GM23338 (cell line): ENCODE results near the gene CSNK1G1. TPM values are rescaled to one million over a fixed set of nuclear protein-coding genes. Genes with fewer than 3 reads are reported as not detected.

ENCODE experiments used
- ATAC-seq: fragments of 200-7000 bp; cut with Tn5 transposase; 3 replicates; pipeline ENCODE4 v1.9.1; 2020
- DNase-seq: peaks from one replicate; pipeline ENCODE4 v3.0.0-alpha.2; 2015; ENCODE audit warnings: low spot score
- H2AFZ ChIP-seq: fragments of 200-600 bp; sonication (generic); 2 replicates; pipeline ENCODE4 v1.8.0; 2016; ENCODE audit warnings: antibody characterized with exemption, mild to moderate bottlenecking, moderate library complexity
- H3F3A ChIP-seq: fragments of 200-600 bp; sonication (generic); replicated peaks from 2 replicates; pipeline ENCODE4 v1.8.0; 2017; ENCODE audit warnings: antibody characterized with exemption, mixed run types, low read depth
- H3K27ac ChIP-seq: fragments of 200-600 bp; sonication (generic); 2 replicates; pipeline ENCODE4 v1.6.1; 2016; ENCODE audit warnings: low read depth
- H3K27me3 ChIP-seq: fragments of 200-600 bp; sonication (generic); 2 replicates; pipeline ENCODE4 v1.8.0; 2016; ENCODE audit warnings: mild to moderate bottlenecking, mixed run types, moderate library complexity; ENCODE audit not compliant: insufficient read depth
- H3K36me3 ChIP-seq: fragments of 200-600 bp; sonication (generic); 2 replicates; pipeline ENCODE4 v1.8.0; 2016; ENCODE audit warnings: mild to moderate bottlenecking; ENCODE audit not compliant: insufficient read depth
- H3K4me1 ChIP-seq: fragments of 200-600 bp; sonication (generic); 2 replicates; pipeline ENCODE4 v1.8.0; 2016; ENCODE audit warnings: mild to moderate bottlenecking, moderate library complexity; ENCODE audit not compliant: insufficient read depth
- H3K4me2 ChIP-seq: fragments of 200-600 bp; sonication (generic); 2 replicates; pipeline ENCODE4 v1.7.1; 2017; ENCODE audit warnings: mixed run types
- H3K4me3 ChIP-seq: fragments of 200-600 bp; sonication (generic); 2 replicates; pipeline ENCODE4 v1.6.1; 2016; ENCODE audit warnings: mixed run types
- H3K79me2 ChIP-seq: fragments of 200-600 bp; sonication (generic); replicated peaks from 2 replicates; pipeline ENCODE4 v1.8.0; 2017; ENCODE audit warnings: mild to moderate bottlenecking; ENCODE audit not compliant: insufficient read depth
- H3K9me2 ChIP-seq: fragments of 200-600 bp; sonication (generic); 2 replicates; pipeline ENCODE4 v1.8.0; 2017; ENCODE audit not compliant: insufficient read depth
- H4K20me1 ChIP-seq: fragments of 200-600 bp; sonication (generic); replicated peaks from 2 replicates; pipeline ENCODE4 v1.8.0; 2017; ENCODE audit warnings: mild to moderate bottlenecking; ENCODE audit not compliant: insufficient read depth
- H3K27ac Mint-ChIP-seq: 2 replicates; pipeline ENCODE4 v1.8.0; 2020; ENCODE audit warnings: inconsistent platforms, mild to moderate bottlenecking, moderate library complexity, mixed read lengths
- H3K27me3 Mint-ChIP-seq: 3 replicates; pipeline ENCODE4 v1.8.0; 2022; ENCODE audit warnings: low read depth, mild to moderate bottlenecking, moderate library complexity, mixed read lengths, inconsistent platforms; ENCODE audit not compliant: insufficient read depth, poor library complexity
- H3K36me3 Mint-ChIP-seq: 3 replicates; pipeline ENCODE4 v1.8.0; 2021; ENCODE audit warnings: low read depth, mild to moderate bottlenecking, inconsistent platforms, moderate library complexity, mixed read lengths
- H3K4me1 Mint-ChIP-seq: 3 replicates; pipeline ENCODE4 v1.8.0; 2020; ENCODE audit warnings: mild to moderate bottlenecking, inconsistent platforms, mixed read lengths
- H3K4me3 Mint-ChIP-seq: 3 replicates; pipeline ENCODE4 v1.8.0; 2021; ENCODE audit warnings: moderate library complexity, mild to moderate bottlenecking, inconsistent platforms, mixed read lengths
- H3K9me3 Mint-ChIP-seq: 3 replicates; pipeline ENCODE4 v1.8.0; 2020; ENCODE audit warnings: moderate library complexity, mild to moderate bottlenecking, inconsistent platforms, mixed read lengths
- CREB1 ChIP-seq: fragments of 250-450 bp; sonication (Bioruptor Pico); IDR thresholded peaks from 2 replicates; pipeline ENCODE4 v1.5.0; 2020; ENCODE audit warnings: low read depth, mild to moderate bottlenecking, moderate library complexity
- EZH2 ChIP-seq: fragments of 200-600 bp; sonication (generic); IDR thresholded peaks from one replicate; pipeline ENCODE4 v1.8.0; 2017; ENCODE audit warnings: antibody characterized with exemption, mild to moderate bottlenecking, low read depth; ENCODE audit not compliant: unreplicated experiment
- EZH2phosphoT487 ChIP-seq: fragments of 200-600 bp; sonication (generic); IDR thresholded peaks from one replicate; pipeline ENCODE4 v1.8.1; 2018; ENCODE audit warnings: antibody characterized with exemption; ENCODE audit not compliant: unreplicated experiment
- JUNB ChIP-seq: IDR thresholded peaks from one replicate; pipeline ENCODE4 v1.6.1; 2016; ENCODE audit warnings: antibody characterized with exemption; ENCODE audit not compliant: unreplicated experiment
- NANOG ChIP-seq: IDR thresholded peaks from 2 replicates; pipeline ENCODE4 v1.6.1; 2016; ENCODE audit warnings: antibody characterized with exemption, borderline replicate concordance
- POLR2AphosphoS5 ChIP-seq: IDR thresholded peaks from 2 replicates; pipeline ENCODE4 v1.6.1; 2016; ENCODE audit warnings: antibody characterized with exemption, low read depth
- STAT1 ChIP-seq: IDR thresholded peaks from one replicate; pipeline ENCODE4 v1.6.1; 2016; ENCODE audit warnings: antibody characterized with exemption; ENCODE audit not compliant: unreplicated experiment
- ZNF114 ChIP-seq: fragments of 250-450 bp; sonication (Bioruptor Pico); IDR thresholded peaks from 2 replicates; pipeline ENCODE4 v1.5.0; 2020; ENCODE audit warnings: mild to moderate bottlenecking, moderate library complexity
- ZNF331 ChIP-seq: fragments of 250-450 bp; sonication (Bioruptor Pico); IDR thresholded peaks from 2 replicates; pipeline ENCODE4 v1.5.0; 2020; ENCODE audit warnings: low read depth, mild to moderate bottlenecking, moderate library complexity
- polyA plus RNA-seq: library from polyadenylated mRNA; unstranded; fragments of >200 nt; fragmentation: Nextera tagmentation; extraction: Ambion mirVana; gene quantifications from 2 replicates; pipeline ENCODE4 v1.2.1, GENCODE V29; 2016
- total RNA-seq: library from RNA; depleted of rRNA; stranded (reverse); fragments of >200 nt; shearing (Covaris generic); gene quantifications from 2 replicates; pipeline ENCODE4 v1.2.3, GENCODE V29; 2014
- TF ChIP-seq, protein P1 (sequence below): IDR thresholded peaks from one replicate; pipeline ENCODE4 v1.6.1; 2018; ENCODE audit warnings: antibody characterized with exemption; ENCODE audit not compliant: unreplicated experiment
- TF ChIP-seq, protein P2 (sequence below): IDR thresholded peaks from 2 replicates; pipeline ENCODE4 v1.6.1; 2016; ENCODE audit warnings: antibody characterized with exemption
- TF ChIP-seq, protein P3 (sequence below), 2 experiments: fragments of 200-600 bp in 1 of 2; sonication (generic) in 1 of 2; conservative IDR thresholded peaks; 2 replicates each; pipeline versions ENCODE4 v1.5.1 to v1.6.1; 2016 to 2017; ENCODE audit warnings: antibody characterized with exemption in 2 of 2, low read depth in 2 of 2, mild to moderate bottlenecking in 2 of 2, moderate library complexity in 1 of 2
- TF ChIP-seq, protein P4 (sequence below): fragments of 250-450 bp; sonication (Bioruptor Pico); IDR thresholded peaks from 2 replicates; pipeline ENCODE4 v1.5.0; 2020; ENCODE audit warnings: mild to moderate bottlenecking, moderate library complexity

The CSNK1G1 gene
- total and polyA plus RNA-seq, 2 experiments from 2014 or later: 9.3 to 13.4 TPM

DNA sequence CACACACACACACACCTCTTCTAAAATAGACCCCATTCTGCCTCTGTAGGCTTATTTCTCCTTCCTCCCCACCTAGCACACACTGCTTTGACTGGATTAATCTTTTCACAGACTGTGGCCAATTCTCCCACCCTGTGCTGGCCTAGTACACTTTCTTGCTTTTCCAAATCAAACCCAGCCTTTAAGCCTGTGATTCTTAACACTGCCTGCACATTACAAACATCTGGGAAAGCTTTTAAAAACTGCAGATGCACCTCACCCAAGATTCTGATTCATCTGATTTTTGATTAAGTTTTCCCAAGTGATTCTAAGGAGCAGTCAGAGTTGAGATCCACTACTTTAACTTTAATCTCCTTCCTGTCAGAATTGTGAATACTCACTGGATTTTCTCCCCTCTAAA lies 12.8 kb downstream of the CSNK1G1 start (continued):
- TF ChIP-seq, protein P1, sequence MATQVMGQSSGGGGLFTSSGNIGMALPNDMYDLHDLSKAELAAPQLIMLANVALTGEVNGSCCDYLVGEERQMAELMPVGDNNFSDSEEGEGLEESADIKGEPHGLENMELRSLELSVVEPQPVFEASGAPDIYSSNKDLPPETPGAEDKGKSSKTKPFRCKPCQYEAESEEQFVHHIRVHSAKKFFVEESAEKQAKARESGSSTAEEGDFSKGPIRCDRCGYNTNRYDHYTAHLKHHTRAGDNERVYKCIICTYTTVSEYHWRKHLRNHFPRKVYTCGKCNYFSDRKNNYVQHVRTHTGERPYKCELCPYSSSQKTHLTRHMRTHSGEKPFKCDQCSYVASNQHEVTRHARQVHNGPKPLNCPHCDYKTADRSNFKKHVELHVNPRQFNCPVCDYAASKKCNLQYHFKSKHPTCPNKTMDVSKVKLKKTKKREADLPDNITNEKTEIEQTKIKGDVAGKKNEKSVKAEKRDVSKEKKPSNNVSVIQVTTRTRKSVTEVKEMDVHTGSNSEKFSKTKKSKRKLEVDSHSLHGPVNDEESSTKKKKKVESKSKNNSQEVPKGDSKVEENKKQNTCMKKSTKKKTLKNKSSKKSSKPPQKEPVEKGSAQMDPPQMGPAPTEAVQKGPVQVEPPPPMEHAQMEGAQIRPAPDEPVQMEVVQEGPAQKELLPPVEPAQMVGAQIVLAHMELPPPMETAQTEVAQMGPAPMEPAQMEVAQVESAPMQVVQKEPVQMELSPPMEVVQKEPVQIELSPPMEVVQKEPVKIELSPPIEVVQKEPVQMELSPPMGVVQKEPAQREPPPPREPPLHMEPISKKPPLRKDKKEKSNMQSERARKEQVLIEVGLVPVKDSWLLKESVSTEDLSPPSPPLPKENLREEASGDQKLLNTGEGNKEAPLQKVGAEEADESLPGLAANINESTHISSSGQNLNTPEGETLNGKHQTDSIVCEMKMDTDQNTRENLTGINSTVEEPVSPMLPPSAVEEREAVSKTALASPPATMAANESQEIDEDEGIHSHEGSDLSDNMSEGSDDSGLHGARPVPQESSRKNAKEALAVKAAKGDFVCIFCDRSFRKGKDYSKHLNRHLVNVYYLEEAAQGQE: no peak
- TF ChIP-seq EZH2phosphoT487 (no peak), ZNF114 (CRISPR knock-in tag) (no peak), POLR2AphosphoS5 (no peak), EZH2 (no peak)
- TF ChIP-seq, protein P2, sequence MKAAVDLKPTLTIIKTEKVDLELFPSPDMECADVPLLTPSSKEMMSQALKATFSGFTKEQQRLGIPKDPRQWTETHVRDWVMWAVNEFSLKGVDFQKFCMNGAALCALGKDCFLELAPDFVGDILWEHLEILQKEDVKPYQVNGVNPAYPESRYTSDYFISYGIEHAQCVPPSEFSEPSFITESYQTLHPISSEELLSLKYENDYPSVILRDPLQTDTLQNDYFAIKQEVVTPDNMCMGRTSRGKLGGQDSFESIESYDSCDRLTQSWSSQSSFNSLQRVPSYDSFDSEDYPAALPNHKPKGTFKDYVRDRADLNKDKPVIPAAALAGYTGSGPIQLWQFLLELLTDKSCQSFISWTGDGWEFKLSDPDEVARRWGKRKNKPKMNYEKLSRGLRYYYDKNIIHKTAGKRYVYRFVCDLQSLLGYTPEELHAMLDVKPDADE: no peak

DNA sequence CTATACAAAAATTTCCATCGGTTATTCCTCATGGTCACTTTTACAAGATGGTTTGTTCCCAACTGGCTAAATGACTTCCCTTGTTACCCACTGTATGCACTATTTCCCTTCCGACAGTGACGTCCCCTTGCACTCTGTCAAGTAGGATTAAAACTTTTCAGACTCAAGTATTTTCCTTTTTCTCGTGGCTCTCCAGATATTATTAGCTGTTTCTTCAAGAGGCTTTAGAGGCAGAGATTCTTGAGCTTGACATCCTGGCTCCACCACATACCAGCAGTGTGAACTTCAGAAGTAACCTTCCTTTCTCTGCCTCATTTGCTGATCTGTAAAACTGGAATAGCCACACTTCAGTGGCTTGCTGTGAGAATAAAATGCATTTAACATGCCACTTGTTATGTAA lies 14.0 kb downstream of the CSNK1G1 start:
- DNase-seq: peak; percentile 13
- no peaks in the 10 kb centered on the region for H3K9me2 ChIP-seq
- H3K27me3 Mint-ChIP-seq: no peaks in the 10 kb centered on the region
- no peak overlapping the region for H2AFZ ChIP-seq
- no peak overlapping the region for H3K4me3 Mint-ChIP-seq
- H3K9me3 Mint-ChIP-seq: no peaks in the 10 kb centered on the region
- H3K4me1 Mint-ChIP-seq: peaks cover 14% of the 10 kb centered on the region
- no peak overlapping the region for H3K4me3 ChIP-seq
- 0 out of 3 replicates have a peak, but pooled peaks cover 2% of the 10 kb centered on the region for H3K36me3 Mint-ChIP-seq
- no peaks in the 10 kb centered on the region for H3K36me3 ChIP-seq
- H3K27ac Mint-ChIP-seq: no peak overlapping the region
- peak overlapping the region; percentile 38 for H3K4me2 ChIP-seq
- no peaks in the 10 kb centered on the region for H3K27me3 ChIP-seq
- no peaks in the 10 kb centered on the region for H4K20me1 ChIP-seq
- peaks cover 12% of the 10 kb centered on the region for H3K4me1 ChIP-seq
- ATAC-seq: no peak
- no peaks in the 10 kb centered on the region for H3F3A ChIP-seq
- peaks cover 34% of the 10 kb centered on the region for H3K79me2 ChIP-seq
- H3K27ac ChIP-seq: peak overlapping the region; percentile 1; the same call in 1 of the 2 replicates
- TF ChIP-seq NANOG (no peak), EZH2 (no peak), STAT1 (no peak), JUNB (no peak), ZNF114 (CRISPR knock-in tag) (no peak), POLR2AphosphoS5 (no peak), CREB1 (no peak), ZNF331 (no peak)
- TF ChIP-seq, protein P3, sequence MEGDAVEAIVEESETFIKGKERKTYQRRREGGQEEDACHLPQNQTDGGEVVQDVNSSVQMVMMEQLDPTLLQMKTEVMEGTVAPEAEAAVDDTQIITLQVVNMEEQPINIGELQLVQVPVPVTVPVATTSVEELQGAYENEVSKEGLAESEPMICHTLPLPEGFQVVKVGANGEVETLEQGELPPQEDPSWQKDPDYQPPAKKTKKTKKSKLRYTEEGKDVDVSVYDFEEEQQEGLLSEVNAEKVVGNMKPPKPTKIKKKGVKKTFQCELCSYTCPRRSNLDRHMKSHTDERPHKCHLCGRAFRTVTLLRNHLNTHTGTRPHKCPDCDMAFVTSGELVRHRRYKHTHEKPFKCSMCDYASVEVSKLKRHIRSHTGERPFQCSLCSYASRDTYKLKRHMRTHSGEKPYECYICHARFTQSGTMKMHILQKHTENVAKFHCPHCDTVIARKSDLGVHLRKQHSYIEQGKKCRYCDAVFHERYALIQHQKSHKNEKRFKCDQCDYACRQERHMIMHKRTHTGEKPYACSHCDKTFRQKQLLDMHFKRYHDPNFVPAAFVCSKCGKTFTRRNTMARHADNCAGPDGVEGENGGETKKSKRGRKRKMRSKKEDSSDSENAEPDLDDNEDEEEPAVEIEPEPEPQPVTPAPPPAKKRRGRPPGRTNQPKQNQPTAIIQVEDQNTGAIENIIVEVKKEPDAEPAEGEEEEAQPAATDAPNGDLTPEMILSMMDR (conservative IDR thresholded peaks at IDR 0.05; ENCODE audit: low read depth in 2 of 2): no peak
- TF ChIP-seq, protein P4, sequence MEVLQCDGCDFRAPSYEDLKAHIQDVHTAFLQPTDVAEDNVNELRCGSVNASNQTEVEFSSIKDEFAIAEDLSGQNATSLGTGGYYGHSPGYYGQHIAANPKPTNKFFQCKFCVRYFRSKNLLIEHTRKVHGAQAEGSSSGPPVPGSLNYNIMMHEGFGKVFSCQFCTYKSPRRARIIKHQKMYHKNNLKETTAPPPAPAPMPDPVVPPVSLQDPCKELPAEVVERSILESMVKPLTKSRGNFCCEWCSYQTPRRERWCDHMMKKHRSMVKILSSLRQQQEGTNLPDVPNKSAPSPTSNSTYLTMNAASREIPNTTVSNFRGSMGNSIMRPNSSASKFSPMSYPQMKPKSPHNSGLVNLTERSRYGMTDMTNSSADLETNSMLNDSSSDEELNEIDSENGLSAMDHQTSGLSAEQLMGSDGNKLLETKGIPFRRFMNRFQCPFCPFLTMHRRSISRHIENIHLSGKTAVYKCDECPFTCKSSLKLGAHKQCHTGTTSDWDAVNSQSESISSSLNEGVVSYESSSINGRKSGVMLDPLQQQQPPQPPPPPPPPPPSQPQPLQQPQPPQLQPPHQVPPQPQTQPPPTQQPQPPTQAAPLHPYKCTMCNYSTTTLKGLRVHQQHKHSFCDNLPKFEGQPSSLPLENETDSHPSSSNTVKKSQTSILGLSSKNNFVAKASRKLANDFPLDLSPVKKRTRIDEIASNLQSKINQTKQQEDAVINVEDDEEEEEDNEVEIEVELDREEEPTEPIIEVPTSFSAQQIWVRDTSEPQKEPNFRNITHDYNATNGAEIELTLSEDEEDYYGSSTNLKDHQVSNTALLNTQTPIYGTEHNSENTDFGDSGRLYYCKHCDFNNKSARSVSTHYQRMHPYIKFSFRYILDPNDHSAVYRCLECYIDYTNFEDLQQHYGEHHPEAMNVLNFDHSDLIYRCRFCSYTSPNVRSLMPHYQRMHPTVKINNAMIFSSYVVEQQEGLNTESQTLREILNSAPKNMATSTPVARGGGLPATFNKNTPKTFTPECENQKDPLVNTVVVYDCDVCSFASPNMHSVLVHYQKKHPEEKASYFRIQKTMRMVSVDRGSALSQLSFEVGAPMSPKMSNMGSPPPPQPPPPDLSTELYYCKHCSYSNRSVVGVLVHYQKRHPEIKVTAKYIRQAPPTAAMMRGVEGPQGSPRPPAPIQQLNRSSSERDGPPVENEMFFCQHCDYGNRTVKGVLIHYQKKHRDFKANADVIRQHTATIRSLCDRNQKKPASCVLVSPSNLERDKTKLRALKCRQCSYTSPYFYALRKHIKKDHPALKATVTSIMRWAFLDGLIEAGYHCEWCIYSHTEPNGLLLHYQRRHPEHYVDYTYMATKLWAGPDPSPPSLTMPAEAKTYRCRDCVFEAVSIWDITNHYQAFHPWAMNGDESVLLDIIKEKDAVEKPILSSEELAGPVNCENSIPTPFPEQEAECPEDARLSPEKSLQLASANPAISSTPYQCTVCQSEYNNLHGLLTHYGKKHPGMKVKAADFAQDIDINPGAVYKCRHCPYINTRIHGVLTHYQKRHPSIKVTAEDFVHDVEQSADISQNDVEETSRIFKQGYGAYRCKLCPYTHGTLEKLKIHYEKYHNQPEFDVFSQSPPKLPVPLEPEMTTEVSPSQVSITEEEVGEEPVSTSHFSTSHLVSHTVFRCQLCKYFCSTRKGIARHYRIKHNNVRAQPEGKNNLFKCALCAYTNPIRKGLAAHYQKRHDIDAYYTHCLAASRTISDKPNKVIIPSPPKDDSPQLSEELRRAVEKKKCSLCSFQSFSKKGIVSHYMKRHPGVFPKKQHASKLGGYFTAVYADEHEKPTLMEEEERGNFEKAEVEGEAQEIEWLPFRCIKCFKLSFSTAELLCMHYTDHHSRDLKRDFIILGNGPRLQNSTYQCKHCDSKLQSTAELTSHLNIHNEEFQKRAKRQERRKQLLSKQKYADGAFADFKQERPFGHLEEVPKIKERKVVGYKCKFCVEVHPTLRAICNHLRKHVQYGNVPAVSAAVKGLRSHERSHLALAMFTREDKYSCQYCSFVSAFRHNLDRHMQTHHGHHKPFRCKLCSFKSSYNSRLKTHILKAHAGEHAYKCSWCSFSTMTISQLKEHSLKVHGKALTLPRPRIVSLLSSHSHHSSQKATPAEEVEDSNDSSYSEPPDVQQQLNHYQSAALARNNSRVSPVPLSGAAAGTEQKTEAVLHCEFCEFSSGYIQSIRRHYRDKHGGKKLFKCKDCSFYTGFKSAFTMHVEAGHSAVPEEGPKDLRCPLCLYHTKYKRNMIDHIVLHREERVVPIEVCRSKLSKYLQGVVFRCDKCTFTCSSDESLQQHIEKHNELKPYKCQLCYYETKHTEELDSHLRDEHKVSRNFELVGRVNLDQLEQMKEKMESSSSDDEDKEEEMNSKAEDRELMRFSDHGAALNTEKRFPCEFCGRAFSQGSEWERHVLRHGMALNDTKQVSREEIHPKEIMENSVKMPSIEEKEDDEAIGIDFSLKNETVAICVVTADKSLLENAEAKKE (CRISPR knock-in tag): no peak
